DND-41 (cell line): ENCODE measurements around the gene RHOV.

ENCODE experiments used
- ATAC-seq: fragments of 200-7000 bp; cut with Tn5 transposase; 3 replicates; pipeline ENCODE4 v1.9.1; 2021; ENCODE audit warnings: low read depth; ENCODE audit not compliant: insufficient read depth
- DNase-seq: peaks from one replicate; pipeline ENCODE4 v3.0.0-alpha.2; 2020
- H2AFZ ChIP-seq: 2 replicates; pipeline ENCODE4 v1.6.0; 2012; ENCODE audit warnings: low read depth, low read length
- H3K27ac ChIP-seq: 2 replicates; pipeline ENCODE4 v1.5.1; 2012; ENCODE audit warnings: low read length, inconsistent platforms
- H3K27me3 ChIP-seq: fragments of 200-600 bp; sonication (generic); 2 replicates; pipeline ENCODE4 v1.6.0; 2012; ENCODE audit warnings: low read length, mild to moderate bottlenecking, inconsistent platforms; ENCODE audit not compliant: insufficient read depth, poor library complexity
- H3K36me3 ChIP-seq: 2 replicates; pipeline ENCODE4 v1.5.1; 2012; ENCODE audit warnings: low read length, inconsistent platforms; ENCODE audit not compliant: insufficient read depth
- H3K4me1 ChIP-seq: 2 replicates; pipeline ENCODE4 v1.5.1; 2012; ENCODE audit warnings: mild to moderate bottlenecking, low read length; ENCODE audit not compliant: insufficient read depth
- H3K4me2 ChIP-seq: 2 replicates; pipeline ENCODE4 v1.6.0; 2012; ENCODE audit warnings: mild to moderate bottlenecking, moderate library complexity, low read length, inconsistent platforms; ENCODE audit not compliant: insufficient read depth
- H3K4me3 ChIP-seq, 2 experiments: fragments of 200-600 bp in 1 of 2; shearing (Covaris generic) in 1 of 2; 2 replicates each; pipeline ENCODE4 v1.5.1; 2012 to 2016; ENCODE audit warnings: inconsistent platforms in 2 of 2, low read length in 2 of 2, mild to moderate bottlenecking in 2 of 2, low read depth in 1 of 2, moderate library complexity in 1 of 2
- H3K79me2 ChIP-seq: 2 replicates; pipeline ENCODE4 v1.6.0; 2012; ENCODE audit warnings: low read length, inconsistent platforms; ENCODE audit not compliant: insufficient read depth
- H3K9ac ChIP-seq: 2 replicates; pipeline ENCODE4 v1.6.0; 2012; ENCODE audit warnings: low read depth, mild to moderate bottlenecking, inconsistent platforms, low read length, moderate library complexity
- H3K9me3 ChIP-seq: 2 replicates; pipeline ENCODE4 v1.5.1; 2012; ENCODE audit warnings: low read length, moderate library complexity, mild to moderate bottlenecking, inconsistent platforms; ENCODE audit not compliant: insufficient read depth, severe bottlenecking
- H4K20me1 ChIP-seq: 2 replicates; pipeline ENCODE4 v1.6.0; 2012; ENCODE audit warnings: low read length; ENCODE audit not compliant: insufficient read depth
- EZH2 ChIP-seq: IDR thresholded peaks from 3 replicates; pipeline ENCODE4 v1.6.1; 2012; ENCODE audit warnings: borderline replicate concordance, low read depth, mild to moderate bottlenecking, moderate library complexity, low read length, inconsistent platforms; ENCODE audit not compliant: severe bottlenecking
- TF ChIP-seq, protein P1 (sequence below): IDR thresholded peaks from 2 replicates; pipeline ENCODE4 v1.5.1; 2012; ENCODE audit warnings: borderline replicate concordance, low read length, moderate library complexity, mild to moderate bottlenecking; ENCODE audit not compliant: poor library complexity, severe bottlenecking; ENCODE audit errors: extremely low read depth

The RHOV gene

DNA sequence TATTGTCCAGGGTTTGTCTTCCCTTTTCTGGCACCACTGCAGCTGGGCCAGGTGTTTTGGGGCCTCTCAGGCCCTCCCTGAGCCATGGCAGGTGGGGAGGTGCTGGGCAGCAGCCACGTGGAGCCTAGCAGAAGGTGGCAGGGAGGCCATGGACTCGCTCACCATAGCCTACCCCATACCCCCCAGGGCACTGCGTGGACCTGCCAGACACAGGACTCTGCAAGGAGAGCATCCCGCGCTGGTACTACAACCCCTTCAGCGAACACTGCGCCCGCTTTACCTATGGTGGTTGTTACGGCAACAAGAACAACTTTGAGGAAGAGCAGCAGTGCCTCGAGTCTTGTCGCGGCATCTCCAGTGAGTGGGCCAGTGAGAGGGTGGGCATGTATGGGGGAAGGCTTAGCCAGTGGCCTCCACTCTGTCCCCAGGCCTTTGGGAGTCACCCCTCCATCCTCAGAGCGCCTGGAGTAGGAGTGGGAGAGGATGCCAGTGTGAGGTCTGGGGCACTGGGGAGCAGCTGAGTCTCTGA, 18.3 kb downstream of the RHOV start:
- Histone ChIP-seq H3K9me3 (no peaks in the 10 kb centered on the region), H4K20me1 (no peaks in the 10 kb centered on the region), H3K4me1 (peaks cover 9% of the 10 kb centered on the region), H3K27ac (no peak overlapping the region), H3K27me3 (no peaks in the 10 kb centered on the region), H3K4me3 (no peak overlapping the region), H3K9ac (no peak overlapping the region), H3K36me3 (no peaks in the 10 kb centered on the region), H2AFZ (no peak overlapping the region), H3K4me2 (no peak overlapping the region), H3K79me2 (no peaks in the 10 kb centered on the region)
- no peak for DNase-seq
- ATAC-seq, result no peak
- TF ChIP-seq, protein P1, sequence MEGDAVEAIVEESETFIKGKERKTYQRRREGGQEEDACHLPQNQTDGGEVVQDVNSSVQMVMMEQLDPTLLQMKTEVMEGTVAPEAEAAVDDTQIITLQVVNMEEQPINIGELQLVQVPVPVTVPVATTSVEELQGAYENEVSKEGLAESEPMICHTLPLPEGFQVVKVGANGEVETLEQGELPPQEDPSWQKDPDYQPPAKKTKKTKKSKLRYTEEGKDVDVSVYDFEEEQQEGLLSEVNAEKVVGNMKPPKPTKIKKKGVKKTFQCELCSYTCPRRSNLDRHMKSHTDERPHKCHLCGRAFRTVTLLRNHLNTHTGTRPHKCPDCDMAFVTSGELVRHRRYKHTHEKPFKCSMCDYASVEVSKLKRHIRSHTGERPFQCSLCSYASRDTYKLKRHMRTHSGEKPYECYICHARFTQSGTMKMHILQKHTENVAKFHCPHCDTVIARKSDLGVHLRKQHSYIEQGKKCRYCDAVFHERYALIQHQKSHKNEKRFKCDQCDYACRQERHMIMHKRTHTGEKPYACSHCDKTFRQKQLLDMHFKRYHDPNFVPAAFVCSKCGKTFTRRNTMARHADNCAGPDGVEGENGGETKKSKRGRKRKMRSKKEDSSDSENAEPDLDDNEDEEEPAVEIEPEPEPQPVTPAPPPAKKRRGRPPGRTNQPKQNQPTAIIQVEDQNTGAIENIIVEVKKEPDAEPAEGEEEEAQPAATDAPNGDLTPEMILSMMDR, result no peak
- TF ChIP-seq EZH2, result no peak

DNA sequence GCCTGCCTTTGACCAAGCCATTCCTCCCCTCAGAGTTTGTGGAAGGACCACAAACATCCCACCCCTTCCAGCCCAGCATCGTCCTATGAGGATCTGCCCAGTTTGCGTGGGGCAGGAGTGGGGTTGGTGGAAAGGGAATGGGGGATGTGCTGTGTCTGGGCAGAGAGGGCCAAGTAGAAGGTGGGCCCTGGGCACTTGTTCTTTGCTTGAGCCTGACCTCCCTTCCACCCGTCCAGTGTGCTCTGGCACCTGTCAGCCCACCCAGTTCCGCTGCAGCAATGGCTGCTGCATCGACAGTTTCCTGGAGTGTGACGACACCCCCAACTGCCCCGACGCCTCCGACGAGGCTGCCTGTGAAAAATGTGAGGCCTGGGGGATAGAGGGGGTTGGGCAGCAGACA, 19.9 kb downstream of the RHOV start:
- no peaks in the 10 kb centered on the region for H3K9me3 ChIP-seq
- DNase-seq, result no peak
- no peak for ATAC-seq
- H3K79me2 ChIP-seq, result no peaks in the 10 kb centered on the region
- peaks cover 9% of the 10 kb centered on the region for H3K4me1 ChIP-seq
- TF ChIP-seq EZH2, result no peak
- TF ChIP-seq, protein P1, result no peak
- H4K20me1 ChIP-seq, result no peaks in the 10 kb centered on the region
- H3K4me3 ChIP-seq, result no peak overlapping the region
- no peak overlapping the region for H3K4me2 ChIP-seq
- H3K27me3 ChIP-seq, result no peaks in the 10 kb centered on the region
- H3K27ac ChIP-seq, result no peak overlapping the region
- H3K36me3 ChIP-seq, result no peaks in the 10 kb centered on the region
- no peak overlapping the region for H2AFZ ChIP-seq
- H3K9ac ChIP-seq, result no peak overlapping the region

DNA sequence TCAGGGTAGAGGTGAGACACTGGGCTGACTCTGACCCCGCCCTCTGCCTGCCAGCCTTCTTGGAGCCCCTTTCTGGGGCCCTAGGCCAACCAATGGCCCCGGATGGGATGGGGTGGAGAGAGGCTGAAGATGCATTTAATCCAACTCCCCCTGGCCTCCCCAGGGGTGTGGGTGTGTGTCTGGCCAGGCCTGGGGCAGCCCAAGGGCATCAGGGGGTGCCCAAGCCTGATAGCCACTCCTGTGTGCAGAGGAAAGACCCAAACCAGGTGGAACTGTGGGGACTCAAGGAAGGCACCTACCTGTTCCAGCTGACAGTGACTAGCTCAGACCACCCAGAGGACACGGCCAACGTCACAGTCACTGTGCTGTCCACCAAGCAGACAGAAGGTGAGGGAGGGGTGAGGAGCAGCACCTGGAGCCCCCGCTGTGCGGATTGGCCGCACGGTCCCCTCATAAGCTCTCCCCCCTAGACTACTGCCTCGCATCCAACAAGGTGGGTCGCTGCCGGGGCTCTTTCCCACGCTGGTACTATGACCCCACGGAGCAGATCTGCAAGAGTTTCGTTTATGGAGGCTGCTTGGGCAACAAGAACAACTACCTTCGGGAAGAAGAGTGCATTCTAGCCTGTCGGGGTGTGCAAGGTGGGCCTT, 20.7 kb downstream of the RHOV start:
- DNase-seq, result no peak
- Histone ChIP-seq H2AFZ (no peak overlapping the region), H3K27ac (no peak overlapping the region), H3K4me3 (no peak overlapping the region), H3K36me3 (no peaks in the 10 kb centered on the region), H3K4me2 (no peak overlapping the region), H4K20me1 (no peaks in the 10 kb centered on the region), H3K79me2 (no peaks in the 10 kb centered on the region), H3K9ac (no peak overlapping the region), H3K9me3 (no peaks in the 10 kb centered on the region), H3K27me3 (no peaks in the 10 kb centered on the region), H3K4me1 (peaks cover 9% of the 10 kb centered on the region)
- ATAC-seq, result no peak
- TF ChIP-seq, protein P1, result no peak
- TF ChIP-seq EZH2, result no peak
